ENCODE results near the gene ACYP2.

The ACYP2 gene

GRCh38 chr2:54342603-54343002 lies 227.2 kb downstream of the ACYP2 start:
- H3K79me2 ChIP-seq (ENCODE audit: insufficient read depth, low read depth), result no peaks in the 10 kb centered on the region
- no peaks in the 10 kb centered on the region for H3K27me3 ChIP-seq (ENCODE audit: insufficient read depth, low read depth)
- H3K4me1 ChIP-seq (ENCODE audit: low read depth, poor library complexity, severe bottlenecking), result no peaks in the 10 kb centered on the region
- H3K9ac ChIP-seq, result no peak overlapping the region
- H3K4me2 ChIP-seq, result no peak overlapping the region
- TF ChIP-seq CTCF (conservative IDR thresholded peaks at IDR 0.05; ENCODE audit: low read depth, low read length), result no peak
- H2AFZ ChIP-seq (ENCODE audit: low read depth), result no peak overlapping the region
- no peaks in the 10 kb centered on the region for H4K20me1 ChIP-seq (ENCODE audit: insufficient read depth)
- H3K27ac ChIP-seq, result no peak overlapping the region
- no peak overlapping the region for H3K4me3 ChIP-seq (IDR thresholded peaks at IDR 0.05; ENCODE audit: insufficient read depth, low read depth, low read length)
- no peaks in the 10 kb centered on the region for H3K36me3 ChIP-seq (ENCODE audit: insufficient read depth)

- Histone ChIP-seq H3K36me3 (ENCODE audit: insufficient read depth) (no peaks in the 10 kb centered on the region), H2AFZ (ENCODE audit: low read depth) (no peak overlapping the region), H3K27ac (no peak overlapping the region), H4K20me1 (ENCODE audit: insufficient read depth) (no peaks in the 10 kb centered on the region), H3K4me2 (no peak overlapping the region), H3K4me1 (ENCODE audit: low read depth, poor library complexity, severe bottlenecking) (no peaks in the 10 kb centered on the region), H3K27me3 (ENCODE audit: insufficient read depth, low read depth) (no peaks in the 10 kb centered on the region), H3K4me3 (IDR thresholded peaks at IDR 0.05; ENCODE audit: insufficient read depth, low read depth, low read length) (no peak overlapping the region), H3K9ac (no peak overlapping the region), H3K79me2 (ENCODE audit: insufficient read depth, low read depth) (no peaks in the 10 kb centered on the region)
- no peak for TF ChIP-seq CTCF (conservative IDR thresholded peaks at IDR 0.05; ENCODE audit: low read depth, low read length)
These were observed 232.2 kb downstream of the ACYP2 start for GRCh38 chr2:54347622-54348021.

- no peak overlapping the region for H3K9ac ChIP-seq
- no peak overlapping the region for H2AFZ ChIP-seq (ENCODE audit: low read depth)
- H4K20me1 ChIP-seq (ENCODE audit: insufficient read depth), result no peaks in the 10 kb centered on the region
- no peak for TF ChIP-seq CTCF (conservative IDR thresholded peaks at IDR 0.05; ENCODE audit: low read depth, low read length)
- no peaks in the 10 kb centered on the region for H3K27me3 ChIP-seq (ENCODE audit: insufficient read depth, low read depth)
- no peaks in the 10 kb centered on the region for H3K36me3 ChIP-seq (ENCODE audit: insufficient read depth)
- H3K4me3 ChIP-seq (IDR thresholded peaks at IDR 0.05; ENCODE audit: insufficient read depth, low read depth, low read length), result no peak overlapping the region
- H3K4me2 ChIP-seq, result no peak overlapping the region
- H3K27ac ChIP-seq, result no peak overlapping the region
- no peaks in the 10 kb centered on the region for H3K4me1 ChIP-seq (ENCODE audit: low read depth, poor library complexity, severe bottlenecking)
- no peaks in the 10 kb centered on the region for H3K79me2 ChIP-seq (ENCODE audit: insufficient read depth, low read depth)
These were observed 233.2 kb downstream of the ACYP2 start for GRCh38 chr2:54348646-54349045.

- no peaks in the 10 kb centered on the region for H4K20me1 ChIP-seq (ENCODE audit: insufficient read depth)
- no peaks in the 10 kb centered on the region for H3K4me1 ChIP-seq (ENCODE audit: low read depth, poor library complexity, severe bottlenecking)
- no peaks in the 10 kb centered on the region for H3K36me3 ChIP-seq (ENCODE audit: insufficient read depth)
- H3K27ac ChIP-seq, result no peak overlapping the region
- H3K79me2 ChIP-seq (ENCODE audit: insufficient read depth, low read depth), result no peaks in the 10 kb centered on the region
- H3K9ac ChIP-seq, result no peak overlapping the region
- H3K27me3 ChIP-seq (ENCODE audit: insufficient read depth, low read depth), result no peaks in the 10 kb centered on the region
- TF ChIP-seq CTCF (conservative IDR thresholded peaks at IDR 0.05; ENCODE audit: low read depth, low read length), result no peak
- H2AFZ ChIP-seq (ENCODE audit: low read depth), result no peak overlapping the region
- H3K4me3 ChIP-seq (IDR thresholded peaks at IDR 0.05; ENCODE audit: insufficient read depth, low read depth, low read length), result no peak overlapping the region
- no peak overlapping the region for H3K4me2 ChIP-seq
These were observed 235.0 kb downstream of the ACYP2 start for GRCh38 chr2:54350426-54350825.

GRCh38 chr2:54353216-54353615 lies 237.8 kb downstream of the ACYP2 start:
- no peaks in the 10 kb centered on the region for H3K4me1 ChIP-seq (ENCODE audit: low read depth, poor library complexity, severe bottlenecking)
- no peak for TF ChIP-seq CTCF (conservative IDR thresholded peaks at IDR 0.05; ENCODE audit: low read depth, low read length)

More at GRCh38 chr2:54353216-54353615, 237.8 kb downstream of the ACYP2 start:
- no peak overlapping the region for H3K4me3 ChIP-seq (IDR thresholded peaks at IDR 0.05; ENCODE audit: insufficient read depth, low read depth, low read length)
- no peak overlapping the region for H3K27ac ChIP-seq
- no peaks in the 10 kb centered on the region for H3K79me2 ChIP-seq (ENCODE audit: insufficient read depth, low read depth)
- H3K36me3 ChIP-seq (ENCODE audit: insufficient read depth), result no peaks in the 10 kb centered on the region
- no peak overlapping the region for H2AFZ ChIP-seq (ENCODE audit: low read depth)
- H3K4me2 ChIP-seq, result no peak overlapping the region
- no peaks in the 10 kb centered on the region for H3K27me3 ChIP-seq (ENCODE audit: insufficient read depth, low read depth)
- H3K9ac ChIP-seq, result no peak overlapping the region
- H4K20me1 ChIP-seq (ENCODE audit: insufficient read depth), result no peaks in the 10 kb centered on the region
